Suppressor macrophage (primary cell): ENCODE results near the gene ARHGAP18.

Experiments
- DNase-seq, 4 experiments: peaks; one replicate each; pipeline ENCODE4 v3.0.0-alpha.2; 2020 to 2022

The ARHGAP18 gene

DNA sequence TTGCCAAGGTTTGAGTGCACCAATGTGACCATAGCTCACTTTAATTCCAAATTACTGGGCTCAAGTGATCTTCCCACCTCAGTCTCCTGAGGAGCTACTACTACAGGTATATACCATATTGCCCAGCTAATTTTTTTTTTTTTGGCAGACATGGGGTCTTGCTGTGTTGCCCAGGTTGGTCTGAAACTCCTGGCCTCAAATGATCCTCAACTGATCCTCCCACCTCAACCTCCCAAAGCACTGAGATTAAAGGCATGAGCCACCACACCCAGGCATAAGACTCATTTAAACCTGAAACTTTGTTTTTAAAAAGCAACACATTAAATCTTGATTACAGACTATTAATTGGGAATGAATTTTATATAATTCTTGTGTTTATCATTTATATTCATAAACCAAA, 67.7 kb downstream of the ARHGAP18 start:
- DNase-seq, result no peak

GRCh38 chr6:129641344-129641743, 68.6 kb downstream of the ARHGAP18 start:
- no peak for DNase-seq

DNA sequence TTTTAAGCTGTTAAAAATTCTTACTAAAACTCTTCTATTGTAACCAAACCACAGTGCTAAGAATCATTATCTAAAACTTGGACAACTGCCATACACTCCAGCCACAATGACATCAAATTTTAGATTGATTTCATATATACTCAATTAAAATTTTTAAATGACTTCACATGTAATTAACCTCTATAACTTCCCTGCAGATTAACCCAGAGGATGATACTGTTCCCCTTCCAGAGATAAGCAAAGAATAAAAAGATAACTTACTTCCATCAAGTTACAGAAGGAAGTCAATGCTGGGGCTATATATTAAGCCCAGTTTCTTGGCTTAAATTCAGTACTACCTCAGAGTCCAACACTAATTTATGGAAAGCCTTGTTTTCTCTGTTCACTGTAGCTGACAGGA, 71.3 kb downstream of the ARHGAP18 start:
- no peak for DNase-seq

DNA sequence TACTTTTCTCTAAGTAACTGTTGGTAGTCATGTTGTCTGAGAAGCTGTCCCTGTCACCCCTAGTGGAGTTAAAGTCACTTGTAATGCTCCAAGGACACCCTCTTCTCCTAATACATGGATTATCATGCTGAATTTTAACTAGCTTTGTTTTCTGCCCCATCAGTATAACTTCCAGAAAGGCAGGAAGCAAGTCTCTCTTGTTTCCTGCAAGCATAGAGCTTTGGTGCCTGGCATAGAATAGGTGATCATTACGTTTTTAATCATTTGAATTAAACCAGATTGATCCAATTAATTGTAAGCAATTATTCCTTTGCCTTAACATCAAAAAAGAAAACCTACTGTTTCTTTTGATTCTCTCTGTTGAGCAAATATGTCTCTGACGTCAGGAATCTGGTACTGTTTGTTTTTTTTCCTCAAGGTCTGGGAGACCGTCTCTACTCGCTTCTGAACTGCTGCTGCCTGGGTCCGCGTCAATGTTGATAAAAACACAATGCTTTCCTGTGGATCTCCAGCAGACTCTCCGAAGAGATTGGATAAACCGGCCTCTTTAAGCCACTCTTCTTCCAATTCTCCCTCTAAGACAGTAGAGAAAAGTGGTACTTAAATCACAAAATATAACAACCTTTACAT, 71.8 kb downstream of the ARHGAP18 start:
- no peak for DNase-seq

DNA sequence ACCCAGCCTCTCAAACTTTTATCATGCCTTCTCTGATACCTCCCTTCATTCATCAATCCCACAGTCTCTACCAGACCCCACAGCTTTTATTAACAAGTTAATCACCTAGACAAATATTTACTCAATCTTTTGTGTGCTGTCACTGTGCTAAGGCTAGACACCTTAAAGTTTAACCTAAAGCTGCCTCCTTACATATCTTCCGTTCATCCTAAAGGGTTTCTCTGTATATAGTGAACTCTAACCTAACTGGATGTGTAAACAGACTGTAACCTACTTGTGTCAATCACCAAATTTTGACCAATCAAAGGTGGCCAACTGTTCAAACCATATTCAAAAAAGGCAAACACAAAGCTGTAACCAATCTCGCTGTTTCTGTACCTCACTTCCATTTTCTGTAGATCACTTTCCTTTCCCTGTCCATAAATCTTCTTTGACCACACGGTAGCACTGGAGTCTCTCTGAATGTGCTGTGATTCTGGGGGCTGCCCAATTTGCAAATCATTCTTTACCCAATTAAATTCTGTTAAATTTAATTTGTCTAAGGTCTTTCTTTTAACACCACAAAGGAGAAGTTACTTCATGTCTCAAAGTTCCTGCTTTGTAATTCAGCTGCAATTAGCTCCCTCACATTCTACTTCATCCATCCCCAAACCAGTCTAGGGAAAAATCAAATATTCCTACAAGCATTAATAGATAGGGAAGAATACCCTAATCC, 72.5 kb downstream of the ARHGAP18 start:
- DNase-seq, result peak in 1 of 4 experiments; percentile 32

DNA sequence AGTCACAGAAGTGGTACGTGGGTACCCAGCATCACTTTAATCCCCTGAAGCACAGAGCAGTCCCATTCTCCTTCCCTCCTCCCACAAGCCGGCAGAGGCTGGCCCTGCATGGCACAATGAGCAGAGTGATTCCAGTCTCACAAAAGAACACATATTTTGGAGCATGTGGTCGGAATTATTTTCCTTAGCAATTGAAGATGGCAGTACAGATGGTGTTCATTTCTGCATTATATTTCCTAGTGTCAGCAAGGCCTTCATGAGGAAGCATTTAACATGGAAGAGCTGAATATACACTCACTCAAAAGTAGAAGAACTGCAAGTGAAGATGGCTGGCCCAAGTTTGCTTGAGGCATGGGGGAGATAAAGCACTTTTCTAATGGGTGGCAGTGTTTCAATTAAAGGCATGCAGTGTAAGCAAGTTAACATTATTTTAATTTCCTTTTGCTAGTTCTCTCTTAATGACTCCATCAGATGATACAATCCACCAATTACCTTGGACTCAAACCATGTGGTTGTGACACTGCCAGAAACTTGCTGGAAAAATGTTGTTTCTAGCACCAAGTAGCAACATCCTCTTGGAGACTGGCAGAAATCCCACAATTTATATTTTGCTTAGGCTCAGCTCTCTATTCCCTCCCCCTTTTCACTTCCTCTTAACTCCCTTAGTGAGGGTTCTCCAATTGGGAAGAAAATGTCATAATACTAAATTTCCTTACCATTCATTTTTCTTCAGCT, 74.4 kb downstream of the ARHGAP18 start:
- peak; percentile 44 to 68 (median 54) for DNase-seq

GRCh38 chr6:129634411-129635230, 75.4 kb downstream of the ARHGAP18 start:
- DNase-seq, result no peak

GRCh38 chr6:129633529-129633928, 76.4 kb downstream of the ARHGAP18 start:
- no peak for DNase-seq

DNA sequence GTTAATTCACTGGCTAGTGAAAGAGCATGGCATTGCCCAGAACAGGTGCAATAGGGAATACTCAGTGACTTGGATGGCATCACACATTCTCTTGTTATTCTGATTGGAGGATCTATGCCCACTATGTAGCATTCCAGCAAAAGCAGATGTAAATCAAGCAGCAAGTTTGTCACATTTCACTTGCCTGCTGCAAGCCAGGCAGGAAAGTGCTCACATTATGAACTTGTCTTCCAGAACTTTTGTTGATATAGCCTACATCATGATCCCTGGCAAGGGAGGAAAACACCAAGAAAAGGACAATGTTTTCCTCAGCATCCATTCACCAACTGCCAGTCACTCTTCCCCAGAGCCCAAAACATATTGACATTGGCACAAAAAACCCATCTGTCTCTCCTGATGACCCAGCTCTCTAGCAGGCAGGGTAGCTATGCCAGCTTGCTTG, 77.8 kb downstream of the ARHGAP18 start:
- no peak for DNase-seq

DNA sequence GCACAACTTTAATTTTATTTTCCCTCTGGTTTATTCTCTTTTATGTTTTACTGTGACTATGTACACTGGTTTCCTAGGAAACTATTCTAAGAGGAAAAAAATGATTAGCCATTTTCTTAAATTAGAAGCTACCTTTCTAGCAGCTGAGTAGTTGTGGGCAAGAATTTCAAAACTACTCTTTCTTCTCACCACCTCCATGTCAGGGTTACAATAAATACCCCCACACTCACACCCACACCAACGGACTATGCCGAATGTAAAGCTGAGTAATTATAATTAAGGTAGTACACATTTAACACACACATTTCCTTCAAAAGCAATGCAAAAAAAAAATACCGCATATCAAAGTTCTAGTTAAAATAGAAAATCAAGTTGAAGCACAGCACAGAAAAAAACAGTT, 78.9 kb downstream of the ARHGAP18 start:
- DNase-seq, result peak in 1 of 4 experiments; percentile 24

GRCh38 chr6:129630596-129630995, 79.4 kb downstream of the ARHGAP18 start:
- DNase-seq, result no peak

GRCh38 chr6:129628101-129628815, 81.7 kb downstream of the ARHGAP18 start:
- DNase-seq, result no peak

DNA sequence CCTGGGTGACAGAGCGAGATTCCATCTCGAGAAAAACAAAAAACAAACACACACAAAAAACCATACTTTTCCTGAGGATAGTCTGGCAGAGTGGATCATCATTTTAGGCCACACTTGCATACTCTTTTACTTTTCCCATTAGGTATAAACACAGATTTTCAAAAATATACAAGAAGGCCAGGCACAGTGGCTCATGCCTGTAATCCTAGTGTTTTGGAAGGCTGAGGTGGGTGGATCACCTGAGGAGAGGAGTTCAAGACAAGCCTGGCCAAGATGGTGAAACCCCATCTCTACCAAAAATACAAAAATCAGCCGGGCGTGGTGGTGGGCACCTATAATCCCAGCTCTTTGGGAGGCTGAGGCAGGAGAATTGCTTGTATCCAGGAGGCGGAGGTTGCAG, 85.5 kb downstream of the ARHGAP18 start:
- no peak for DNase-seq

DNA sequence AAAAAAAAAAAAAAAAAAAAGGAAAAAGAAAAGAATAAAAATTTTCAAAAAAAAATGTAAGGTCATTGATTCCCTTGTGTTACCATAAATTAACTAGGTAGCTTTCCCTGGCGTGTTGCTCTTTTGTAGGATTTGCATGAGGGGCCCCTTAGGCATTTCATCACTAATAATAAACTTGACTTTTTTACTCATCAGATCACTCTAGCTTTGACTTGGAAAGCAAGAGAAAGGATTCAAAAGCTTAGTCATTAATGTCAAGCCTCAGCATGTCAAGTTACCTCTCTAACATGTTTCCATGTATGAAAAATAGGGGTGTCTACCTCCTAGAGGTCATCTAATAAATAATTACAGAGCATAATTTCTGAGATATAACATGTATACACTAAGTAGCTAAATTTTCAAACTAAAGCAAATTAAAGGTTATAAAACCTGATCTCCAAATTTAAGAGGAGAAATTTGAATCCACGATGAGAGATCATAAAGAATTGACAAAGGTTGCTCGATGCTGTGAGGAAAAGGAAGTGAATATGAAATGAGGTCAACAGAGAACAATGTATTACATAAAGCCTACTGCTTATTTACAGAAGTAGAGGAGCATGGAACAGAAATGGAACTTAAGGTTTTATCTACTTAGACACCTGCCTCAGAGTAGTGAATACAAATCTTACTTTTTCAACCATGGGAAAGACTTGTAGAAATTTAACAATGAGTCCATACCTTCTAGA, 86.8 kb downstream of the ARHGAP18 start:
- DNase-seq, result peak in 2 of 4 experiments; percentile 62 to 63

DNA sequence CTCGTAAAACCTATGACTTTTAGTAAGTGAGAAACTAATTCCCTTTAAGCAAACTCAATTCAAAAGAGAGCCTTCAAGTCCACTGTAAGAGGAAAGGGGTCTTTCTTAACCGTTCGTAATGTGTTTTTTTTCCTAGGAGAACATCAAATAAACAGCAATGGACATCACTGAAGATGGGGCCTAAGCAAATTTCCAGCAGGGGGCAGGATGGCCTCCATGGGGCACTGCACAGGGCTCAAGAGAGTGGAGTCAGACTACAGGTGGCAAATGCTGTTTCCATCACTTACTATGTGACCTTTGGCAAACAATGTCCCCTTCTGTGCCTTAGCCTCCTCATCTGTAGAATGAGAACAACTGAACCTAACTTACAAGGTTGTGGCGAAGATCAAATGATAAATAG, 88.7 kb downstream of the ARHGAP18 start:
- DNase-seq, result peak in 3 of 4 experiments; percentile 32 to 45 (median 44)

DNA sequence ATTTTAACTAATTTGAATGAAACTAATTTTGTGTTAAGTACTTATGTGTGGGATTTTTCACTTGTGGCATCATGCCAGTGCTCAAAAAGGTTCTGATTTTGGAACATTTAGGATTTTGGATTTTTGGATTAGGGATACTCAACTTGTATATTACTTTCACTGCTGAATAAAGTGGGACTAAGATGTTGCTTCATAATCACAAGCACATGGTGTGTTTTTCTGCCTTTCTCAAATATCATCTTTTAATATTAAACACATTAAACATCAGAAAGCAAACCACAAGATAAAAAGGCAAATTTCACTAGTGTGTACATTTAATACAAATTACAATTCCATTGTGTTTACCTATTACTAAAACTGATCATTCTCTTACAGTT, 89.8 kb downstream of the ARHGAP18 start:
- no peak for DNase-seq

DNA sequence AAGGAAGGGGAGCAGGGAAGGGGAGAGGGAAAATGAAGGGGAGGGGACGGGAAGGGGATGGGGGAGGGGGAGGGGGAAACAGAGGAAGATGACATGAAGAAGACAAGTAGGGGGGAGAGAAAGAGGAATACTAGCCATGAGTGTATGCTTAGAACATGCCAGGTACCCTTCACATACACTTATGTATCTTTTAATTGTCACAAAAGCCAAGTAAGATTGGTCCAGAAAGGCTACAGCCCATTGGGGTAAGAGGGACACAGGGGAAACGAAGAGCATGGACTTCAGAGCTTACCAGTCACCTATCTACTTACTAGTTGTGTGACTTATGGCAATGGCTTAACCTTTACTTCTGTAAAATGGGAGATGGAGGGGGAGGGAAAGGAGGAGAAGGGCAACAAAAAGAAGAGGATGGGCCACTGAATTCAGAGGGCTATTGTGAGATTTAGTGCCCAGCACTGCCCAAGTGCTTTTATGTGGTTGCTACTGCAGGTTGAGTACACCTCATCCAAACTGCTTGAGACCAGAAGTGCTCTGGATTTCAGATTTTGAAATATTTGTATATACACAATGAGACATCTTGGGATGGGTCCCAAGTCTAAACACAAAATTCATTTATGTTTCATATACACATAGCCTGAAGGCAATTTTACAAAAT, 90.3 kb downstream of the ARHGAP18 start:
- DNase-seq, result no peak

- no peak for DNase-seq
Observed at GRCh38 chr6:129617986-129618385, 92.0 kb downstream of the ARHGAP18 start.

DNA sequence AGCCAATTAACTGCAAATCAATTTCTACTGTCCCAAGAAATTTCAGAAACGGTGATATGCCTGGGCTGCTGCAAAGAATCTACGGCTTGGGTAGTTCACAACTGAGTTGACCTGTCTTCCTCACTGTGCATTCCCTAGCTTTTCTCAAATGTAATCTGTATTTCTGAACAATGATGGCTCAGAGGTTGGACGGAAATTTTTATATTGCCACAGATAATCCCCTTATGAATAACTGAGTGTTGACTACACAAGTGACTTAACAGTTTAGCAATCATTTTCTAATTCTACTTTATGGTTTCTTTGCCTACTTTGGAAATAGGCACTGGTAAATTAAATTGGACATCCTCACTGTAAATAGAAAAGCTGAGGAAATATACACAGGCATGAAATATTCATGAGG, 94.5 kb downstream of the ARHGAP18 start:
- no peak for DNase-seq

GRCh38 chr6:129615020-129615419, 95.0 kb downstream of the ARHGAP18 start:
- no peak for DNase-seq

GRCh38 chr6:129614464-129614863, 95.5 kb downstream of the ARHGAP18 start:
- DNase-seq, result no peak
